Measurements from ENCODE around the gene SLC19A1.

The SLC19A1 gene

GRCh38 chr21:45455674-45456583 is 86.3 kb downstream of the SLC19A1 start:
- DNase-seq (ENCODE audit: low read depth in 2 of 2) = no peak

GRCh38 chr21:45454926-45455673 is 87.1 kb downstream of the SLC19A1 start:
- no peak for DNase-seq (ENCODE audit: low read depth in 2 of 2)

GRCh38 chr21:45454060-45454925 is 87.9 kb downstream of the SLC19A1 start:
- DNase-seq (ENCODE audit: low read depth in 2 of 2) = no peak

DNA sequence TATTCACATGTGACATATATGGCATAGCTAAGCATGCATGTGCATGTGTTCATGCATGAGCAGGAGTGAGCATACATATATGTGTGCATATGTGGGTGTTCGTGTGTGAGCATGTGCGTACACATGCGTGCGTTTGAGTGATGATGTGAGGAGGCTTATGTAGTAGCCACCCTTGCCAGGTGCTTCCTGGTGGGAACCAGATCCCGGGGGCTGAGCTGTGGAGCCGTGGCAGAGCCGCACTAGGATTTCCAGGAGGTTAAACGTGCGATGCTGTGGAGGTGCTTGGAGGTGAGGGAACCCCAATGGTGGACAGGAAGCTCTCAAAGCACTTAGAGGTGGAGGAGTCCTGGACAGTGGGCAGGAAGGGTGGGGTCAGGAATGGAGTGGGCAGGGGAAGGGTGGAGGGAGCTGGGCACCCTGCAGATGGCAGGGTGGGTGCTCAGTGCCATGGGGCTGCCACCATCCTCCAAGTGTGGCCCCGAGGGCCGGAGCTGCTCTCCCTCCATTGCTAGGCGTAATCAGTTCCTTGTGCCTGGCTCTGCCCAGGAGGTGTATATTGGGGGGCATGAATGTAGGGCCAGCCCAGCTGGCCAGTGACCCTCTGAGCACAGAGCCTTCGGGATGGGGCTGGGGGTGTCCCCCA is 88.8 kb downstream of the SLC19A1 start:
- DNase-seq (ENCODE audit: low read depth in 2 of 2) = no peak

DNA sequence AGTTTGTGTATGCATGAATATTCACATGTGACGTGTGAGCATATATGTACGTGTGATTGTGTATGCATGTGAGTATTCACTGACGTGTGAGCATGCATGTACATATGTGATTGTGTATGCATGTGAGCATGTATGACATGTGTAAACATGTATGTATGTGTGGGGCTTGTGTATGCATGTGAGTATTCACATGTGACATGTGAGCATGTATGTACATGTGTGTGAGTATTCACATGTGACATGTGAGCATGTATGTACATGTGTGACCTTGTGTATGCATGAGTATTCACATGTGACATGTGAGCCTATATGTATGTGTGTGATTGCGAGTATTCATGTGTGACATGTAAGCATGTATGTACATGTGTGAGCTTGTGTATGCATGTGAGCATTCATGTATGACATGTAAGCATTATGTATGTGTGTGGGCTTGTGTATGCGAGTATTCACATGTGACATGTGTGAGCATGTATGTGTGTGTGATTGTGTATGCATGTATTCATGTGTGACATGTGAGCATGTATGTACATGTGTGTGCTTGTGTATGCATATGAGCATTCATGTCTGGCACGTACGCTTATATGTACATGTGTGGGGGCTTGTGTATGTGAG is 89.4 kb downstream of the SLC19A1 start:
- no peak for DNase-seq (ENCODE audit: low read depth in 2 of 2)

- DNase-seq (ENCODE audit: low read depth in 2 of 2) = no peak
Observed at GRCh38 chr21:45451771-45452182, 90.5 kb downstream of the SLC19A1 start.

DNA sequence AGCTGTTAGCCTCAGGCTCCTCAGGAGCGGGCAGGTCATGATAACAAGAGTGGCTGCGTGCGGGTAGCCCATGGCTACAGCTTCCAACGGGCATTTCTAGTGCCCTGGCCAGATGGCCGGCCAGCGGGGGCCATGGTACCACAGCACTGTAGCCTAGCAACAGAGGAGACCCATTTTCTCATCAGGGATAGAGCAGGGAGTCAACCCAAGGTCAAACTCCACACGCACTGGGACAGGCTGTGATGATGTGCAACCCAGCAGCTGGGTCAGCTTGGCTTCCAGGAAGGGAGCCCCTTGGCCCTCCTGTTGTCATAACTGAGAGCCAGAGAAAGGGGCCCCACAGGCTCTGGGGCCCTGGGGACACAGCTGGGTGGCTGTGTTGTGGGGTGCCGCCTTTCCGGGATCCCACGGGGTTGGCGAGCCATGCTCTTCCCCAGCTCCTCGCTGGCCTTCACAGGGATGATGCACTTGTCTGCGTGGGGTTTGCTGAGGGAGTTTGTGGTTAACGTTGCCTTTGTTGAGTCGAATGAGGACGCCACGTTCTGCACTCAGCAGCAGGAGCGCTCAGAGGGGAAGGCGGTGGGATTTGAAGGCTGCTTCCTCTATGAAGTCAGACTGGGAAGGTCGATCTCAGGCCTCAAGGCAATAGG is 91.0 kb downstream of the SLC19A1 start:
- DNase-seq (ENCODE audit: low read depth in 2 of 2) = no peak

- no peak for DNase-seq (ENCODE audit: low read depth in 2 of 2)
Observed at GRCh38 chr21:45450423-45451090, 91.7 kb downstream of the SLC19A1 start.

DNA sequence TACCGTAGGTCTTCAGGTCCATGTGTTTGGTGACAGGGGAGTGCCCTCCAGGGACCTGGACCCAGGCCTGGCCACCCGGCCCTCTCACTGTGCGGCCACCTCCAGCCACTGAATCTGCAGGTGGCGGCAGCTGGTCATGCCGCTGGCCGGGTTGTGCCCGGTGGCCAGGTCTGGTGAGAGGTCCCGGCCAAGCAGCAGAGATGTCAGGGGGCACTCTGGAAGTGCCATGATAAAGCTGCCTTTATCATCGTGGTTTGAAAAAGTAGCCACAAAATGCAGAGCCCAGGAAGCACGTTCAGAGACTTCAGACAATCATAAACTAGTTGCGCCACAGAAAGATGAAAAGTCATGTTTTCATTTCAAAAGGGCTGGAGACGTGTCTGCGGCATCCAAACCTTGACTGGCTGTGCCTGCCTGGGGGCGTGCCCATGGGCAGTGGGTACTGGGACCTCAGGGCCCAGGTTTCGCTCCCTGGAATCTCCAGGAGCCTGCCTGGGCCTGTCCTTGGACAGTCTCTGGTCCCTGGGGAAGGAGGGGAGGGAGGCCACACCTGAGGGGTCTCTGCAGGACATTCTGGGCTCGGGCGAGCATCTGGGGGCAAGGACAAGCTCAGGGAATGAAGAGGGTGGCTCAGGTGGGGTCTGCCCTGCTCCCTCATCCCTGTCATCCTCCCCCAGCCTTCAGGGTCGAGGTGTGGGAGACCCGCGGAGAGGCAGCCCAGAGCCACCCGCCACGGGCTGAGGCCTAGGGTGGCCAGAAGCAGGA is 92.4 kb downstream of the SLC19A1 start:
- no peak for DNase-seq (ENCODE audit: low read depth in 2 of 2)

GRCh38 chr21:45448810-45449657 is 93.2 kb downstream of the SLC19A1 start:
- no peak for DNase-seq (ENCODE audit: low read depth in 2 of 2)

- no peak for DNase-seq (ENCODE audit: low read depth in 2 of 2)
Observed at GRCh38 chr21:45448283-45448809, 93.9 kb downstream of the SLC19A1 start.

All from stimulated activated CD8-positive, alpha-beta memory T cell treated with anti-CD3 and anti-CD28 coated beads, Interleukin-15, amount 100 ng/mL, for 48 hours (primary cell).